HepG2 (cell line): ENCODE results near the gene RPL3.

Source experiments
- MXD3 ChIP-seq: IDR thresholded peaks from 2 replicates; pipeline ENCODE4 v1.6.1; 2016; ENCODE audit warnings: mild to moderate bottlenecking, missing biosample characterization, missing genetic modification reagents
- TF ChIP-seq, protein P1 (sequence below): sonication (generic); formaldehyde crosslinking; IDR thresholded peaks from 2 replicates; pipeline ENCODE4 v1.5.0; 2020; ENCODE audit warnings: mild to moderate bottlenecking, missing genetic modification reagents

- TF ChIP-seq MXD3 (CRISPR knock-in tag), result no peak
- TF ChIP-seq, protein P1, sequence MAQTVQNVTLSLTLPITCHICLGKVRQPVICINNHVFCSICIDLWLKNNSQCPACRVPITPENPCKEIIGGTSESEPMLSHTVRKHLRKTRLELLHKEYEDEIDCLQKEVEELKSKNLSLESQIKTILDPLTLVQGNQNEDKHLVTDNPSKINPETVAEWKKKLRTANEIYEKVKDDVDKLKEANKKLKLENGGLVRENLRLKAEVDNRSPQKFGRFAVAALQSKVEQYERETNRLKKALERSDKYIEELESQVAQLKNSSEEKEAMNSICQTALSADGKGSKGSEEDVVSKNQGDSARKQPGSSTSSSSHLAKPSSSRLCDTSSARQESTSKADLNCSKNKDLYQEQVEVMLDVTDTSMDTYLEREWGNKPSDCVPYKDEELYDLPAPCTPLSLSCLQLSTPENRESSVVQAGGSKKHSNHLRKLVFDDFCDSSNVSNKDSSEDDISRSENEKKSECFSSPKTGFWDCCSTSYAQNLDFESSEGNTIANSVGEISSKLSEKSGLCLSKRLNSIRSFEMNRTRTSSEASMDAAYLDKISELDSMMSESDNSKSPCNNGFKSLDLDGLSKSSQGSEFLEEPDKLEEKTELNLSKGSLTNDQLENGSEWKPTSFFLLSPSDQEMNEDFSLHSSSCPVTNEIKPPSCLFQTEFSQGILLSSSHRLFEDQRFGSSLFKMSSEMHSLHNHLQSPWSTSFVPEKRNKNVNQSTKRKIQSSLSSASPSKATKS (CRISPR knock-in tag), result no peak
Measured at GRCh38 chr22:39365492-39365780, 46.0 kb upstream of the RPL3 start.
